HK-2 (cell line): ENCODE measurements around the gene PHTF1.

Experiments
- DNase-seq: peaks from one replicate; pipeline ENCODE4 v3.0.0-alpha.2; 2018; ENCODE audit not compliant: unreplicated experiment

PHTF1 gene

DNA sequence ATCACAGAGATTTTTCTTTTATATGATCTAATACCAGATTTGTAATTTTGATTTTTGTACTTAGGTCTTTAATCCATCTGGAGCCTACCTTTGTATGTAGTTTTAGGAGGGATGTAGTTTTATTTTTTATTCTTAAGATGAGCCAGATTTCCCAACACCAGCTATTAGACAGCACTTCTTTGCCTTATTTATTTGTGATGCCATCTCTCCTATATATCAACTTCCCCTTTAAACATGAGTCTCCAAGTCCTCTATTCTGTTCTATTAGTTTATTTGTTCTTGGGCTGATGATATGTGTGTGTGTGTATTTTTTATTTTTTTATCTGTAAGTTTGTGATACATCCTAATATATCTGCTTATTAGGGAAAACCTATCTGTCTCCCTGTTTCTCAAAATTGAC lies 94.2 kb downstream of the PHTF1 start:
- DNase-seq = no peak

- no peak for DNase-seq
Measured at GRCh38 chr1:113663165-113663951, 95.9 kb downstream of the PHTF1 start.

DNA sequence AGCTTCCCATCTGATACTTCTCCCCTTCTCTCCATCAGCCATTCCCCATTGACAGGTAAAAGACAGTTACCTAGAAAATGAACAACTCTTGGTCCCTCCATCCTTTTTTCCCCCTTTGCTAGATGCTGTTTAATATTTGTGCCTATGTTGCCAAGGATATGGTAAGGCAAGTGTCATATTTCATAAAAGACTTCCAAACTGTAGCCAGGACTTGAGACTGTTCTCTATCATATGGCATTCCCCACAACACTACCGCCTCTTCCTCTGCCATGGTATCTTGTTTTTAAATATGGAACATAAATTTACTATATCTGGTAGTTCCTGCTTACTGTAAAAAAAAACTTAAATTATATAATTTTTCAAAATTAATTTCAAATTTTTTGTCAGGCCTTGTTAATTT lies 97.2 kb downstream of the PHTF1 start:
- DNase-seq = no peak

GRCh38 chr1:113660088-113660487 lies 99.2 kb downstream of the PHTF1 start:
- DNase-seq = no peak

DNA sequence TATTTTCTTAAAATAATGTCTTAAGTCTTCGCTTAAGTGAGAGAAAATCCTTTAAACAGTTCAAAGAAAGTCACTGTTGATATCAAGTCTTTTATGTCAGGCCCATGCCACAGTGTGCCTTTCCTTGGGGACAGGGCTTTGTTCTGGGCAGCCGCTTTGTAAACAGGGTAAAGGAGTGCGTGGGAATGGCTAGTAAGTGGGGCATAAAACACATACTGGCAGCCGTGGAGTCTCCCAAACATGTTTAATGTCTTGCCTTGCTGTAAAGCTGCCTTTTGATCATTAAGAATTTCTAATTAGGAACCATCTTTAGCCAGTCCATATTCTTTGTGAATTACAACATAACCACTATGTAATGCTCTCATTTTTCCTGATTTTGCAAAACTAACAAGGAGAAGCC lies 99.7 kb downstream of the PHTF1 start:
- no peak for DNase-seq

GRCh38 chr1:113659035-113659434 lies 100.3 kb downstream of the PHTF1 start:
- DNase-seq = no peak

DNA sequence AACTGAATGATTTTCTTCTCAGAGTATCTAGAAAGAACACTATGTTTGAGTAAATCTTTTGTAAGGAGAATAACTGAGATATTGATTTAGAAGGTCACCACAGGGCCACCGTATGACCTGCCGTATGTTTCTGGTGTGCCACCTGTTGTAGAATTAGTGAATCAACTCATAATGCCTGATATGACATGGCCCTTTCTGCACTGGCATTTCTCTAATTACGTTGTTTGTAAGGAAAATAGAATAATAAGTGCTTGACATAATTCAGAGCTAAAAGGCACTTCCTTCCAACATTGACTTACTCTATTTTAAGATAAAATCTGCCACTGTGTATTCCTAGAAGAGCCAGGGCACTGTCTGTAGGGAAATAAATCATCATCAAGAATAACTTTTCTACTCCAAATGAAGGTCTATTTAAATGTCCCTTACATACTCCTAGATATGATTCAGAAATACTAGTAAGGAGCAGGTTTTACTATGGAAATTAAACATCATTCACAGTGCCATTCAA lies 101.7 kb downstream of the PHTF1 start:
- no peak for DNase-seq

- no peak for DNase-seq
Measured at GRCh38 chr1:113657126-113657525, 102.2 kb downstream of the PHTF1 start.

DNA sequence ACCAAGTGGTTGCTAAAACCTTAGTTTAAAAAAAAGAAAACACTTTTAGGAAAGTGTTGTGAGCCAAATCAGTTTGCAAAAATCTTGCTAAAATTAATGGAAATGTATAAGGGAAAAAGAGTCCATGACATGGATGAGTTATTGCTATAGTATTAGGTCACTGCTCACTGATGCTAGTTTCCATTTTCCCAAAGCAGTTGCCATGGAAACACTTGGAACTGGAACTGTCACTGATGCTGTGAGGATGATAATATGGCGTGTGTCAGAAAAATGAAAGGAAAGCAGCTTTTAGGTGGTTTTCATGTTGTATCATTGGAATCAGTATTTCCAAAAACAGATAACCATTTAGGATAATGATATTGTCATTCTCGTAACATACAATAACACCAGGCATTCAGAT lies 104.4 kb downstream of the PHTF1 start:
- no peak for DNase-seq

GRCh38 chr1:113653741-113654140 lies 105.5 kb downstream of the PHTF1 start:
- DNase-seq = no peak

DNA sequence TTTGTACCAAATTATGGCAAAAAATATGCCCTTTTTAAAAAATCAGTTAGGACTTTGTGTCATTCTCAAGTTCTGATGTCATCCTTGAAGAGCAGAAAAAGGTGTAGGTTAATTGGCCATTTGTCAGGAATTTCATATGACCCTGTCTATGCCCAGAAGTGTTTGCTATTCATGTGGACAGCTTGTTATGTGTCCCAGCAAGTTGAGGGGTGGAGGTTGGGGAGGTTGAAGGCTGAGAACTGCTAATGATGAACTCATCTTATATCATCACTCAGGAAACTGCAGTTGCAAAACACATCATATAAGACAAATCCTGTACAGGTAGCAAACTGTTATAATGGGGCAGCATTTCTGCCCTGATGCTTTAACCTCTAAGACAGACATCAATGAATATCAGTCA lies 106.5 kb downstream of the PHTF1 start:
- no peak for DNase-seq

DNA sequence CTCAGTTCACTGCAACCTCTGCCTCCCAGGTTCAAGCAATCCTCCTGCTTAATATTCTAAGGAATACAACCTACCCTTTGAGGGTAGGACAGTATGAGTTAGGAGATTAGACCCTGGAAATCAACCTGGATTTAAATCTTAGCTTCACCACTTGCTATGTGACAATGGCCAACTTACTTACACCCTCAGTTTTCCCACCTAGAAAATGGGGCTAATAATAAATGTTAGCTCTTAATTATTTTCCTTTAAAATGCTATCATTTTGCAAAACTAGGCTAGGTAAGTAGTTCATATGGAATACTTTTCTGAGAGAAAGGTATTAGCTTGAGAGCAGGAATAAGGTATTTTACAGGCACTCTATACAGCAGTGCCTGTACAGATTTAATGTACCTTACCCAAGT lies 110.8 kb downstream of the PHTF1 start:
- no peak for DNase-seq

- no peak for DNase-seq
Measured at GRCh38 chr1:113647164-113647563, 112.1 kb downstream of the PHTF1 start.
